Aorta (tissue), 5 donors: Measurements from ENCODE around the gene MACROD2. TPM values are rescaled to one million over a fixed set of nuclear protein-coding genes. Genes with fewer than 3 reads are reported as not detected.

Experiments
- ATAC-seq: fragments of 200-7000 bp; cut with Tn5 transposase; one replicate; pipeline ENCODE4 v1.9.1; 2022; ENCODE audit warnings: moderate library complexity; ENCODE audit not compliant: low FRiP score
- DNase-seq, 2 donors: peaks; one replicate each; pipeline ENCODE4 v3.0.0-alpha.2; 2020
- H3K27ac ChIP-seq, 2 donors: one replicate each; pipeline ENCODE4 v1.5.1; 2013; ENCODE audit warnings: low read length in 2 of 2, mild to moderate bottlenecking in 2 of 2, moderate library complexity in 2 of 2, control low read depth in 1 of 2, inconsistent platforms in 1 of 2, low read depth in 1 of 2
- H3K27me3 ChIP-seq, 2 donors: one replicate each; pipeline ENCODE4 v1.6.1; 2013; ENCODE audit warnings: control low read depth in 1 of 2, low read length in 1 of 2, mild to moderate bottlenecking in 1 of 2, moderate library complexity in 1 of 2; ENCODE audit not compliant: insufficient read depth in 2 of 2, control insufficient read depth in 1 of 2
- H3K36me3 ChIP-seq, 2 donors: one replicate each; pipeline ENCODE4 v1.6.1; 2013; ENCODE audit warnings: control low read depth in 1 of 2, low read length in 1 of 2, mild to moderate bottlenecking in 1 of 2; ENCODE audit not compliant: insufficient read depth in 2 of 2, control insufficient read depth in 1 of 2
- H3K4me1 ChIP-seq, 2 donors: one replicate each; pipeline ENCODE4 v1.6.1; 2013; ENCODE audit warnings: low read length in 2 of 2, control low read depth in 1 of 2, mild to moderate bottlenecking in 1 of 2, moderate library complexity in 1 of 2; ENCODE audit not compliant: insufficient read depth in 2 of 2, control insufficient read depth in 1 of 2
- H3K4me3 ChIP-seq, 2 donors: one replicate each; pipeline ENCODE4 v1.5.1; 2013; ENCODE audit warnings: low read length in 2 of 2, control low read depth in 1 of 2, mild to moderate bottlenecking in 1 of 2
- H3K9me3 ChIP-seq: one replicate; pipeline ENCODE4 v1.6.1; 2013; ENCODE audit warnings: mild to moderate bottlenecking, low read length; ENCODE audit not compliant: control insufficient read depth
- WGBS, 2 donors: extraction: QIAGEN DNeasy Blood & Tissue Kit; methylation state at CpG; one replicate each; pipeline ENCODE4 v1.1.7; 2013; 5-methylcytosine and 5-hydroxymethylcytosine counted together
- intact Hi-C, 2 donors: fragments of 100-400 bp; cut with DNase I; formaldehyde crosslinking; loops; one replicate each; pipeline versions ENCODE4 v1.14.2 to v1.15.0; 2022
- polyA plus RNA-seq, 2 donors: library from polyadenylated mRNA; stranded (reverse); fragments of 200-250 nt; gene quantifications; one replicate each; pipeline ENCODE4 v1.2.3, GENCODE V29; 2013
- total RNA-seq, 2 donors: library from RNA; stranded (reverse); fragmentation: NEBNext Ultra II Directional; extraction: Animal tissue kit (Norgen Biotek cat#: 25700); gene quantifications; one replicate each; pipeline ENCODE4 v1.2.1, GENCODE V29; 2021
- donor health status: healthy with polysubstance abuse.
- donor health status: Bipolar disorder and iron deficiency.
- donor health status: DM: no; HTN: no; CAD: no.
- donor health status: DM: no; HTN: no; CAD: no.
- donor health status: DM: yes; HTN: yes; CAD: no.

MACROD2 gene
- total and polyA plus RNA-seq, 4 donors, result 0.90 to 11.2 (median 4.8) TPM

DNA sequence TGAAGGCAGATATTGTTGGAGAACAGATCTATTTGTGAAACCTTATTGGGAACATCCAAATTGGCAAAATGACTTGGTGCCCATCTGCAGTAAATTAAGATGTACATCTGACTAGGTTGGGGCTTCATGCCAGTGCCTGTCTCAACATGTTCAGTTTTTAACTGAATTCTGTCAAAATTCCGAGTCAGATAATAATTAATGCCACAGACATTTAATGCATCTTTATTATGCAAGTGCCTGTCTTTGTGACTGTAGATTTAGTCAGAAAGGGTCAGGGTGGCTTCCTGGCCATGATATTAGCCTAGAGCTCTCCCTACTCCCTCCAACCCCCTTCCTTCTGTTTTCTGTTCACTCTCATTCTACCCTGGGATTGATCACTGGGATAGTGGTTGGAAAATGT is 541.4 kb downstream of the MACROD2 start:
- ATAC-seq, result no peak
- Histone ChIP-seq H3K27ac (no peak overlapping the region), H3K4me1 (no peaks in the 10 kb centered on the region), H3K27me3 (peaks cover 0 to 2% of the 10 kb centered on the region in 2 donors), H3K36me3 (no peaks in the 10 kb centered on the region), H3K9me3 (no peaks in the 10 kb centered on the region), H3K4me3 (no peak overlapping the region)
- WGBS, 2 donors, result 46 to 60% methylated on average over 1 of the region's 1 CpG
- intact Hi-C loops, result no loop called here
- DNase-seq, result no peak

- H3K9me3 ChIP-seq, result no peaks in the 10 kb centered on the region
- H3K27ac ChIP-seq, result no peak overlapping the region
- intact Hi-C loops, result no loop called here
- 91 to 95% methylated on average over 5 of the region's 5 CpGs for WGBS, 2 donors
- DNase-seq (no peak), ATAC-seq (peak; percentile 26)
- peaks cover 0 to 2% of the 10 kb centered on the region in 2 donors for H3K27me3 ChIP-seq
- H3K4me3 ChIP-seq, result no peak overlapping the region
- H3K4me1 ChIP-seq, result no peaks in the 10 kb centered on the region
- no peaks in the 10 kb centered on the region for H3K36me3 ChIP-seq
These were observed 543.1 kb downstream of the MACROD2 start for GRCh38 chr20:14538433-14538832.

DNA sequence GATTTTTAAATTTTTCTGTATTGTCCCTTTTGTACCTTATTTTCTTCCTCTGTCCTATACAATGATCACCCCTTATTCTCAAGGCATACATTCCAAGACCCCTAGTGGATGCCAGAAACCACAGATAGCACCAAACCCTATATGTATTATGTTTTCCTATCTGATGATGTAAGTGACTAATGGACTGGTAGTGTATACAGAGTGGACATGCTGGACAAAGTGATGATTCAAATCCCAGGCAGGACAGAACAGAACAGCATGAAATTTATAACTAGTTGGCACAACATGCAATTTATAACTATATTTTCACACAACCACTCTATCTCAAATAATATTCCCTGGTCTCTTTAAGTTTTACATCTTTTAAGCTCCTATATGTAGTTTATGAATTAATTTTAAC is 547.7 kb downstream of the MACROD2 start:
- Histone ChIP-seq H3K4me1 (no peaks in the 10 kb centered on the region), H3K36me3 (no peaks in the 10 kb centered on the region), H3K9me3 (no peaks in the 10 kb centered on the region), H3K27ac (no peak overlapping the region), H3K4me3 (no peak overlapping the region), H3K27me3 (peaks cover 0 to 2% of the 10 kb centered on the region in 2 donors)
- intact Hi-C loops, result no loop called here
- DNase-seq, result no peak
- ATAC-seq, result no peak

DNA sequence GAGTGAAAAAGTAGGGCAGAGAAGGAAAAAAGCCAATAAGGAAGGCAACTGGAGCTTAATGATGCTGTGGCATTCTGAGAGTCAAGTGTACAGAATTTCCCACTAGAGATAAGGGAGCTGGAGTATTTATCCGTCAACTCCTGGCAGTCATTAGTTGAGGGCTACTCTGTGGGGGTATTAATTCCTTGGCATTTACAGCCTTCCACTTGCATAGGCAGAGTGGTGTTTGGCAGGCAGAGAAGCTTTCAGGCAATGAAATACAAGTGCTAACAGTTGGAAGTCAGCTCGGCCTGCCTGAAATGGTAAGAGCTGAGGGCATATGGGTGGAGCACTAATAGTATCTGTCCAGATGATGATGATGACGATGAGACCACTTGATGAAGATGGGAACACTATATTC is 549.4 kb downstream of the MACROD2 start:
- H3K27ac ChIP-seq, result no peak overlapping the region
- H3K36me3 ChIP-seq, result no peaks in the 10 kb centered on the region
- intact Hi-C loops, result no loop called here
- no peaks in the 10 kb centered on the region for H3K9me3 ChIP-seq
- no peaks in the 10 kb centered on the region for H3K4me1 ChIP-seq
- H3K27me3 ChIP-seq, result no peaks in the 10 kb centered on the region
- ATAC-seq (no peak), DNase-seq (no peak)
- 40 to 42% methylated on average over 3 of the region's 3 CpGs for WGBS, 2 donors
- H3K4me3 ChIP-seq, result no peak overlapping the region

DNA sequence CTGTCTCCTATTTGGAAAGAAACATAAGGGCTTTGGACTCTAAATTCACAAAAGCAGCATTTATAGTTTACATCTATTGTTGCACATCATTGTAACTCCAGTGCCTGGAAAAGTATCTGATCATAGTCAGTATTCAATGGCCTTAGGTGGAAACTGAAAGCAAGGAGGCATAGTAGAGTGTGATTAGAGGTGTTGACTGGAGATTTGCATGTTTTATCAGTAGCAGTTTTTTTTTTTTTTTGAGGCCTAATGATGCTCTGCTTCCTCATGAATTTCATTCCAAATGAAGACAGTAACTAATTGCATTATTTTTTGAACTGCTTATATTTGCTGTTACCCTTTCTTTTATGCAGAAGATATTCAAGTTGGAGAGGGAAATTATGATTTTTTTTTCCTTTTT is 555.3 kb downstream of the MACROD2 start:
- Histone ChIP-seq H3K4me1 (no peaks in the 10 kb centered on the region), H3K27me3 (no peaks in the 10 kb centered on the region), H3K4me3 (no peak overlapping the region), H3K9me3 (no peaks in the 10 kb centered on the region), H3K36me3 (no peaks in the 10 kb centered on the region), H3K27ac (no peak overlapping the region)
- intact Hi-C loops, result no loop called here
- no peak for ATAC-seq
- no peak for DNase-seq

DNA sequence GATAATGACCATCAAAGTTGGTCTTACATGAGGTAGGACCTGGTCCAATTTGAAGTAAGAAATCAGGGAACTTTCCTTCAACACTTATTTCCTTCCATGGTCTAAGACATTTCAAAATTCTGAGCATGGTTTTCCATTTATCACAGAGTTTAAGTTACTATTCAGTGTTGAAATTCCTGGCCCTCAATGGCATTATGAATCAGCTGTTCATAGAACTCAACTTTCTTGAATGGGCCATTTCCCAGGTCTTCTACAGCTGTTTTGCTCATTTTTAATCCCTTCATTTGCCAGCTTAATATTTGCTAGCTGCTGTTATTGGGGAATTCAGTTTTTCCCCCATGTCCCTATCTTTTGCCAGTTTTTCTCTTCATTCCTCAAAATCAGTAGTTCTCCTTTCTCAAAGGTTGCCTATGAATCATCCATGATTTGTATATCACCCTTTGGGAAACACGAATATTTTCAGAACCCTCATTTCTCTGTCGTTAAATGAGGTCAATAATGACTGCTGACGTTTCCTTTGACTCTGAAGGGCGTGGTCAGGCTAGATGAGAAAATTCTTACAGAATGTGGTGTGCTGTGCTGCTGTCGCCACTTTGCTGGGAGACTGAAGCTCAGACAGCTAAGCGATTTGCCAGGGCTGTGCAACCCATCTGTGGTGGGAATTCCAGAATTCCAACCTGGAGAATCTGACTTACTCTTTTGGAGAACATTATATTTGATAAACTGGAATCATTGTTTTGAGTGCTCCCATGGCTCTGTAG is 558.6 kb downstream of the MACROD2 start:
- Histone ChIP-seq H3K4me1 (no peaks in the 10 kb centered on the region), H3K27me3 (no peaks in the 10 kb centered on the region), H3K4me3 (no peak overlapping the region), H3K9me3 (no peaks in the 10 kb centered on the region), H3K36me3 (no peaks in the 10 kb centered on the region), H3K27ac (no peak overlapping the region)
- ATAC-seq (no peak), DNase-seq (no peak)
- WGBS, 2 donors, result 42 to 44% methylated on average over 6 of the region's 6 CpGs
- intact Hi-C loops, result no loop called here

- WGBS, 2 donors, result 88 to 89% methylated on average over 3 of the region's 3 CpGs
- intact Hi-C loops, result no loop called here
These were observed 560.4 kb downstream of the MACROD2 start for GRCh38 chr20:14555676-14556075.

DNA sequence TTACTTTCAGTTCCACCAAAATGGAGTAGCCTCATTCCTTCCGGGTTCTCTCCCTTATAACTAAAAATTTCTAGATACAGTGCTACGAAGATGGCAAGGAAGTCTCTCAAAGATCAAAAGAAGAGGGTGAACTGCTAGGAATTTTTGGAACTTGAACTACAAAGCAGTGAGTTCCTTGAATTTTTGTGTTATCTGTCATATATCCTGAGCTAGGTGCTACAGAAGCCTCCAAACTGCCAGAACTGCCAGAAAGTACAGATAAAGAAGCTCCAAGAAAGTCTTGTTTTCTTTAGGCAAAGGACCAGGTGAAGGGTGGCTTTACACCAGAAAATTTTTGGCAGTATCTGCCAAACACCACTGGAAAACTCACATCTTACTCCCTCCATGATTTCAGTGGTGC is 560.9 kb downstream of the MACROD2 start:
- no peaks in the 10 kb centered on the region for H3K4me1 ChIP-seq
- DNase-seq (no peak), ATAC-seq (no peak)
- no peaks in the 10 kb centered on the region for H3K27me3 ChIP-seq
- H3K4me3 ChIP-seq, result no peak overlapping the region
- H3K9me3 ChIP-seq, result no peaks in the 10 kb centered on the region
- no peaks in the 10 kb centered on the region for H3K36me3 ChIP-seq
- intact Hi-C loops, result no loop called here
- WGBS, 2 donors, result 82 to 84% methylated on average over 2 of the region's 2 CpGs
- no peak overlapping the region for H3K27ac ChIP-seq

More at GRCh38 chr20:14555676-14556075, 560.4 kb downstream of the MACROD2 start:
- H3K4me3 ChIP-seq, result no peak overlapping the region
- no peak overlapping the region for H3K27ac ChIP-seq
- no peaks in the 10 kb centered on the region for H3K4me1 ChIP-seq
- no peak for ATAC-seq
- no peaks in the 10 kb centered on the region for H3K36me3 ChIP-seq
- no peak for DNase-seq
- no peaks in the 10 kb centered on the region for H3K27me3 ChIP-seq
- no peaks in the 10 kb centered on the region for H3K9me3 ChIP-seq

DNA sequence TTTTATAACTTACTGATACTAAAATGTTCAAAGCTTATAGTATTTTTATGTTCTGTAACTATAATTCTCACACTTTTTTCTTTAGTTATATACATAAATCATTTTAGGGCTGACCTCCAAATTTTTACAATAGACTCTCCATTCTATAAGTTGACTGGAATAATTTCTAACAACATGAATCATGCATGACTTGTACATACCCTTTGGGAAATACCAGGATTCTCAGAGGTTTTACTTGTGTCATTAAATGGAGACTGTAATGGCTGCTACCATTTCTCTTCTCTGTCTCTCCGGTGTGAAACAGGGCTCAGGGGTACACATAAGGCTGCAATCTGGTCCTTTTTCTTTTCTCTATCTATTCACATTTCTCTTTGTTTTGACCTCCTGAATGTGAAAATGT is 564.3 kb downstream of the MACROD2 start:
- H3K9me3 ChIP-seq, result no peaks in the 10 kb centered on the region
- H3K27me3 ChIP-seq, result no peaks in the 10 kb centered on the region
- H3K36me3 ChIP-seq, result no peaks in the 10 kb centered on the region
- intact Hi-C loops, result no loop called here
- H3K4me1 ChIP-seq, result no peaks in the 10 kb centered on the region
- 24 to 49% methylated on average over 1 of the region's 1 CpG for WGBS, 2 donors
- H3K27ac ChIP-seq, result no peak overlapping the region
- ATAC-seq, result no peak
- no peak for DNase-seq
- H3K4me3 ChIP-seq, result no peak overlapping the region
